Stimulated activated CD4-positive, alpha-beta T cell treated with anti-CD3 and anti-CD28 coated beads, Interleukin-1b, Interleukin-23, amount 100 ng/mL, for 4 hours (primary cell): ENCODE data around the gene IP6K3.

Experiments
- DNase-seq, 2 donors: peaks; one replicate each; pipeline ENCODE4 v3.0.0-alpha.2; 2020; ENCODE audit warnings: low read depth in 2 of 2

The IP6K3 gene

DNA sequence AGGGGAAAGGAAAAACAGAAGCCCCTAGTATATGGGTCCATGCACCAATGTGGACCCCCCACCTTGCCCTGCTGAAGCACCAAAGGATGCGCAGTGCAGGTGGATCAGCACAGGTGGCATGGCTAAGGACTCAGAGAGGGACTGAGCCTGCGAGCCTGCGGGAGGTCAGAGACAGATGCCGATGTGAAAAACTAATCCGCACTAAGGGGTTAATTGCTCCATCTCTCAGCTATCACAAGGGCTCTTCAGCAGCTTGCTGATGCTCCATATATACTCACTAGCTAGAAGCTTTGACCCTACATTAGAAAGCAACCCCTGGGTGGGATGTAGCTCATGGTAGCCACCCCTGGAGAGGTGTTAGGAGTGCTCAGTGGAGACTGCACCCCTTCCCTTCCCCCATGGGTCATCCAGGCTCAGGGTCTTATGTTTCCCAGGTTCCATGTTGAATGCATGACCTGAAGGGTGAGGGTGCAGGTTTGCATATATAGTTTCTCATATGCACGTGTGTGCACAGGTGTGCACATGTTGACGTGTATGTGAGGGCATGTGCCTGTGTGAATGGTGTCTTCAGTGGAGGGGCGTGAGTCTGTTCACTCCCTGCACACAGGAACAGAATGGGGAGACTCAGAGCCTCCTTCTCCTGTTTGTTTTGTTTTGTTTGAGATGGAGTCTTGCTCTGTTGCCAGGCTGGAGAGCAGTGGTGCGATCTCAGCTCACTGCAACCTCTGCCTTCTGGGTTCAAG is 13.4 kb upstream of the IP6K3 start:
- no peak for DNase-seq

DNA sequence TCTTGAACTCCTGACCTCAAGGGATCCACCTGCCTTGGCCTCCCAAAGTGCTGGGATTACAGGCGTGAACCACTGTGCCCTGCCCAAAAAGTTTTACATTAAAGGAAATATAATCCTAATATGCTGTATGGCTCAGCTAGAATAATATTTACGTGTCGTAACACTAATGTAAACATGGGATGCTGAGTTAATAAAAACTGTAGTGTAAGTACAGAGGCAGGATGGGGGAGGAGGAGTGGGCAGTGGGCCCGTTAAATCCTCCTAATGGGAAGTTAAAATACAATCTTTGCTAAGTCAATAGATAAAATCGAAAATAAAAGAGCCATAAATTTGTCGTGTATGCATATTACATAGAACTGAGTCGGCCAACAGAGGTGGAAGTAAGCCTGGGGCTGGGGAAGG is 12.1 kb upstream of the IP6K3 start:
- no peak for DNase-seq

DNA sequence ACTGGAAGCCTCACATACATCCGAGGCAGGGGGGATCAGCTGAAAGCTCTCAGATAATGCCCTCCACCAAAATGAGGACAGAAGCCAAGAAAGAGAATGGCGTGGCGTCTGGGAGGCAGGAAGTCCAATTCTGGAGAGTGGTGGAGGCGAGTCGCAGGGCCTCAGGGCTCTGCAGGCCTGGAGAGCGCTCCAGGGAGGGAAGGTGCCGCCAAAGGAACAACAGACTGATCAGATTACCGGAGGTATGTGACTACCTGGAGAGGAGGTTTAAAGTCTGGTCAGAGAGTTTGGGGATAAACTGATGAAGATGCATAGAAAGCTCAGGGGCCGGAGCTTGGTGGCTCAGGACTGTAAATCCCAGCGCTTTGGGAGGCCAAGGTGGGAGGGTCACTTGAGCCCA is 11.2 kb upstream of the IP6K3 start:
- DNase-seq: no peak

DNA sequence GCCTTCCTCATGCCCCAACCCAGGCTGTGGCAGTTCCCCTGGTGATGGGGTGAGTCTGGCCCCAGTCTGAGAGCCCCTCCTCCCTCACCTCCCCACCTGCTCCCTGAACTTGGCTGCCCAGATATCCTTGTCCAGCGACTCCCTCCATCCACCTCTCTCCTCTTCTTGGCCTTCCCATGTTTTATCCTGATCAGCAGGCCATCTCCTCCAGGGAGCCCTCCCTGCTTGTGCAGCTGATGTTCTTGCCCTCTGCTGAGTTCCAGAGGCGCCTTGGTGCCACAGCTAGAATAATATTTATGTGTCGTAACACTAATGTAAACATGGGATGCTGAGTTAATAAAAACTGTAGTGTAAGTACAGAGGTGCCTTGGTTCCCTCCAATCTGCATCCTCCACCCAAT is 10.4 kb upstream of the IP6K3 start:
- no peak for DNase-seq

DNA sequence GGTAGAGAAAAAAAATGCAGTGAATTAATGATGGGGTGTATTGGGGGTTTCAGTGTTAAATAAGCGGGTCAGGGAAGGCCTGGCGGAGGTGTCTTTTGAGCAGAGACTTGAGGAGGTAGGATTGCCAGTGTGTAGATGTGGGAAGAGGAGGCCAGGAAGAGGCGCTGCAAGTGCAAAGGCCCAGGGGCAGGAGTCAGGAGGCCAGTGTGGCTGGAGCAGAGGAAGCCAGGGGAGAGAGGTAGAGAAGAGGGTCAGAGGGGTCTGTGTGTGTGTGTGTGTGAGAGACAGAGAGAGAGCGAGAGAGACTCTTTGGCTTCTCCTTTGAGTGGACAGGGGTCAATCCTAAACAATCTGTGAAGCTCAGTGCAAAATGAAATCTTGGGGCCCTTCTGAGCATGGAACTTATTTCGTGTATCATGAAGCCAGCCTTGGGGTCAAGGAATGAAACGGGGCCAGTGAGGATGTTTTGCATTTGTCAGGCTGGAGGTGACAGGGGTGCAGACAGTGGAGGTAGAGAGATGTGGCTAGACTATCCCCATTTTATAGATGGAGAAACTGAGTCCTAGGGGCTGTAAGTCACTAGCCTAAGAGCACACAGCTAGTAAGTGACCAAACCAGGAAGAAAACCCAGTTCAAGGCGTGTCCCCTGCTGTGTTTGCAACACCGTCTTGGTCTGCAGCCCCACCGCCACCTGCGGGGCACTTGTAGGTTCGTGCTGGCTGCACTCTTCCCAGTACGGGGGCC is 9.7 kb upstream of the IP6K3 start:
- no peak for DNase-seq

DNA sequence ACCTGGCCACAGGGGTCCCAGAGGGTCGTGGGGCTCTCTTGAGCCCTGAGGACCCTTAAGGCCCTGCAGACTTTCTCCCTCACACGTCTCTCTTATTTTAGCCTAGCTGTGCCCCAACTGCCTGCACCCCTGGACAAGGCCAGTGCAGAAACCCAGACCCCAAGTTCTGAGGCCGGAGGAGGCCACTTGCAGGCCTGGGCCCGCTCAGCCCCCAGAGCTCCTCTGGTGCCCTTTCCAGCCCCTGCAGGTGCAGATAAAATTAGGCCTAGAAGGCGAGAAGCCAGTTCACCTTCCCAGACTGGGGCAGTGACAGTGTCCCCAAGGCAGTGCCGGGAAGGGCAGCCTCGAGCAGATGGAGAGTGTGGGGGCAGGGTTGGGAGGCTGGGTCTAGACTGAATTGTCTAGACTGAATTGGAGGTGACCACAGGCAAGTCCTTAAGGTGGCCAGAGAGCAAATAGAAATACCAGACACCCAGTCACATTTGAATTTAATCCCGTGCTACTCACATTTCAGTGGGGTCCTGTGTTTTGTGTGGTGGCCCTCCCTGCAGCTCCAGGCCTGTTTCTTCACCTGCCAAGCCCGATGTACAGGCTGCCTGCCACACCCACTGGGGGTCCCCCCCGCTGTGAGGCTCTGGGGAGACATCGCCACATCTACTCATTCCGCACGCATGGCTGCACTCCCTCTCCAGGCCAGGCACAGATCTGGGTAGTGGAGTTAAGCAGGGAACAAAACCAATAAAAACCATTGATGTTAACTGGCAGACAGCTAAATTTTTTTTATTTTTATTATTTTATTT is 8.6 kb upstream of the IP6K3 start:
- DNase-seq: no peak

DNA sequence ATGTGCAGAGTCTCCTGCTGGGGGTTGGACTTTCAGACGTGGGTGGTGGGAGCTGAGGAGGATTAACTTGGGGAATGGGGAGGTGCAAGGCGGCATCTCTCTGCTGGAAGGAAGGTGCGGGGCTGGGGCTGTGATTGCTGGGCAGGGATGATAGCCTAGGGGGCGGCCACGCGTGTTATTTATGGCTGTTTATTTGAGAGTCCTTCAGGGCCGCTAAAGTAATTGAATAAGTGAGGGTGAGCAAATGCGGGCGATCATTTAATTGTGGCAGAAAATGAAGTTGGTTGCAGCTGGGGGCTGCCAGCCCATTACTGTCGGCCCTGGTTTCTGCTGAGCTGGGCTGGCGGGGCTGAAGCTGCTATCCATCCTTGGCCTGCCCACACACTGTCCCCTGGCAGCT is 7.5 kb upstream of the IP6K3 start:
- no peak for DNase-seq

DNA sequence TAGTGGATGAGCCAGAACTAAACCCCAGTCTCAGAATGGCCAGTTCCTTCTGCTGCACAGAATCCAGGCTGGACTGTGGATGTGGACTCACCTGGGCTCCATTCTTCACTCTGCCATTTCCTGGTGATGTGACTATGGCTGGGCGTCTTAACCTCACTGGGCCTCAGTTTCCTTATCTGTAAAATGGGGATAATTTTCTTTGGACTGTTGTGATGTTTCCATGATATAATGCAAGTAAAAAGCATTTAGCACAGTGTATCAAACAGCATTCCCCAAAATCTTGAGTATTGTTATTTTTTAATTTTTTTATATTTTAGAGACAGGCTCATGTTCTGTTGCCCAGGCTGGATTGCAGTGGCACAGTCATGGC is 5.9 kb upstream of the IP6K3 start:
- DNase-seq: no peak

DNA sequence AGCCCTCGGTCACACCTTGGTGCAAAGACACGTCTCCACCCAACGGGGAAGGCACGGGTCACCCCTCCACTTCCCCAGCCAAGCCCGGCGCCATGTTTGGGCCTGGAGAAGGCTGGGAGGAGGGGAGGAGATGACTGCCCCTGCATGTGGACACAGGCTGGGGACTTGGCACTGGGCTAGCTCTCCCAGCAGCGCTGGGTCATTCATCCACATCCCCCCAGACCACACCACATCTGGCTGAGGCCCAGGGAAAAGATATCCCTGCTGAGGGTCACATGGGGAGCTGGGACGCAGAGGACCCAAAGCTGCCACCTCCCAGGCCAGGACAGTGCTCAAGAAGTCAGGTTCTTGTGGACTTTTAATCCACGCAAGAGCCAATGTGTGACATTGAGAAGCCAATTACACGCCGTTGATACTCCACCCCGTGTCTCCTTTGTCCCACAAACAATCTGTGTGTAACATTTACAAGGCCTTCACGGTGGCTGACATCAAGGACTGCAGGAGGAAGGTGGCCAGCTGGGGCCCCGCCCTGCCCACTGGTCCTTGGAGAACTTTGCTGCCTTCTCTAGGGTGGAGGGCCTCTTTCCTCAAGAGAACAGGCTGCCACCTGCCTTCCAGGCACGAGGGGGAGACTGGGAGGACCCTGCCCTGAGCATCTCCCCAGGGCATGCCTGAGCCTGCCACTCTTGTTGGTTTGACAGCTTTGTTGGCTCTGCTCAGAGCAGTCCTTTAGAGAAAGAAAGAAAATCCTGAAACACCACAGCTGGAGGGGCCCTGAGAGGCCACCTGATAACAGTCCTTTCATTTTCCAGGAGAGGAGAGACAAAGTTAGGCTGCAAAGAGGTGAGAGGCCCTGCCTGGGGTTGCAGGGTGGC is 5.3 kb upstream of the IP6K3 start:
- no peak for DNase-seq

DNA sequence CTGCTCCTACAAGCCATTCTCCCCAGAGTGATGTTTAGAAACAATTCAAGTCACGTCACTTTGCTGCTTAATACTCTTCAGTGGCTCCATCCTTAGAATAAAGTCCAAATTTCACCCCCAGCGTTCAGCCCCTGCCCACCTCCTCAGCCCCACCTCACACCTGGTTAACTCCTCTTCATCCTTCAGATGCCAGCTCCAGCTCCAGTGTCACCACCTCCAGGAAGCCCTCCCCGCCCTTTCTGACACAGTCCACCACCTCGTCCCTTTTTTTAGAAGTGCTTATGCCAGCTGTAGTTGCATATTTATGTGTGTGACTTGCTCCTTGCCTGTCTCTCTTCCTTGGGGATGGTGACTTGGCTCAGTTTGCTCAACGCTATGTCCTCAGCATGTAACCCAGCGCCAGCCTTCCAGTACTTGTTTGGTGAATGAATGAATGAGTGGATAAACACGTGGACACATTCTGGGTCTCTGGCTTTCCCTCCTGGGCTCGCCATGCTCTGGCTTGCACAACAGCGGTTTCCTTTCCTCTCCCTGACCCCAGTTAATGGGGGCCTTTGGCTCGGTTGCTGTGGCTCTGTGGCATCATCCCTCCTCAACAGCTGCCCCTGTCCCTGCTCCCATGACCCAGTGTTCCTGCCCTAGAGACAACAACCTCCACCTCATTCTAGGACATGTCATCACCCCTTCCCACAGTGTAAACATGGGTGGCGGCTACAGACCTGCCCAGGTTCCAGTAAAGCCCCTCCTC is 3.7 kb upstream of the IP6K3 start:
- DNase-seq: no peak

DNA sequence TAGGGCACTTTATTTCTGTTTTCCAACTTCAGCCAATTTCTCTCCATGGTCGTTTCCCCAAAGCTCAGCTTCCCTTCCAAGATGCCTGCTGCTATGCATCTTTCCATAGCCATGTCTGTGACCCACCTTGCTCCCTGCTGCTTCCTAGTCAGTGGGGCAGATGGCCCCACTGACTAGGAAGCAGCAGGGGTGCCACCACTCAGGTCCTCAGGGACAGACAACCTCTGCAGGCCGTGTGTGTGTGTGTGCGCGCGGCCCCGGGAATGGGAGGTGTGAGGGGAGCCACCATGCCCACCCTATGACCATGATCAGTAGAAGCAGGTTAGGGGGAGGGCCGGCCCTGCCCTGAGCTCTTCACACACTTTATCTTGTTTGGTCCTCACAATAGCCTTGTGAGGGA is 2.7 kb upstream of the IP6K3 start:
- DNase-seq: no peak

DNA sequence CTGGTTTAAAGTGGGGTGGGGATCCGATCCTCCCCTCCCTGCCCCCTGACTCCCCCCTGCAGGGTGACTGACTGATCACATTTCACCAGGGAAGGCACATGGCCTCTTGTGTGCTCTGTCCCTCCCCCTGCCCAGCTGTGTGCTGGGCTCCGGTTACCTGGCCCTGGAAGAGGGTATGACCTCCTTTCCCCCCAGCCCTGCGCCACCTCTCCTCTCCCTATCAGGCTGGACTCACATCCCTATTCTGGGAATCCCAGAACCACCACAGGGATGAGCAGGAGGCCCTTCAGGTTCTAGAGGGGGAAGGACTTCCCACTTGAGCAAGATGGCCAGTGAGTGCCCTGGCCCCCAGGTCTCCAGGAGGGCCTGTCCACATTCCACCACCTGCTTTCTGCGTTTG is 2.1 kb upstream of the IP6K3 start:
- DNase-seq: no peak

DNA sequence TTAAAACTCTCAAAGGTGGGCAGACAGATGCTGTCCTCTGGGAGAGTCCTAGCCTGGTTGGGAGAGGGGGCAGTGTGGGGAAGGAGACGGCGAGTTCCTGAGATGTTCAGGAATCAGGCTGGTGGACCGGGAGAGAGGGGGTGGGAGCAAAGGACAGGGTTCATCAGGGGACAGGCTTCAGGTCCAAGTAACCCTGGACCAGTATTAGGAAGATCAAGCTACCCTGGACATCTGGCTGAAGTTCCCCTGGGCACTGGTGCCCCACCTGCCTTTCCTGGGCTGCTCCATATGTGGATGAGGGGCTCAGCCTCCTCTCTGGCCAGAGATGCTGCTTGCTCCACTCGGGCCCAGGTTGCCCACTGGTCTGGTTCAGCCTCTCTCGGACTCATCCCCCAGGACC is 1.1 kb upstream of the IP6K3 start:
- DNase-seq: no peak

DNA sequence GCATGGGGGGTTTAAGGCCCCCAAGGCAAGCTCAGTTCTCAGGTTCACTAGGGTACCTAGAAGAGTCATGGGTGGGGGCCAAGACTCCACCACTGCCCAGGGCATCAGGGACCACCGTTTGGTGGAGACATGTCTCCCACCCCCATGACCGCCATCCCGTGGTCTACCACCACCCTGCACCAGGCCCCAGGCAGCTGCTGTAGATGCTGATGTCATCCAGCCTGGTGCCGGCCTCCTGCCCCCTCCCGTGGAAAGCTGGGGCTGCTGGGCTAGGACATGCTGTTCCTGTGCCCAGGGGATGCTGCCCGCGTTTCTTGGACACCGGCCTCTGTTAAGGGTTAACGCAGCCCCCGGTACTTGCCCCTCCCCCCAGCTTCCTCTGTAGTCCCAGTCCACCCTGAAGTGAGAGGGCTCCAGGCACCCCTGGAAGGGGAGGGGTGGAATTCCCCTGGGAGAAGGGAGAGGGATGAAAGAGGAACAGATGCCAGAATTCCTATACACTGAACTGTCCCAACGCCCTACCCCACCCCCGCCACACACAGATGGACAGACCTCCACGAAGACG is 587 bp downstream of the IP6K3 start:
- no peak for DNase-seq

DNA sequence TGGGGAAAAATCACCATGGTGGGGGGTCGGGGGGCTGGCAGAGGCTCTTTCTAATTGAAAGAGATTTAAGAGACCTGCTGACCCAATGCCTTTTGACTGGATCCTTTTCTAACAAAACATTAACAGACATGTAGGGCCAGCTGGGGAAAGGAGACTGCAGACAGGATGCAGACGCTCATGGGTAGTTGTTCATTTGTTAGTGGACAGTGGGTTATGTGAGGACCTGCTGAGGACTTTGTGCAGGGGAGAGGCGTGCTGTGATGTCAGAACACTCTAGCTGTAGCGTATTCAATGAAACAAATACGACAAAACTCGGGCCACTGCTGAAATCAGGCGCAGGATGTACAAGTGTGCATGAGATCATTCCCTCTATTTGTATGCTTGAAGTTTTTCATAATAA is 1.2 kb downstream of the IP6K3 start:
- DNase-seq: no peak

DNA sequence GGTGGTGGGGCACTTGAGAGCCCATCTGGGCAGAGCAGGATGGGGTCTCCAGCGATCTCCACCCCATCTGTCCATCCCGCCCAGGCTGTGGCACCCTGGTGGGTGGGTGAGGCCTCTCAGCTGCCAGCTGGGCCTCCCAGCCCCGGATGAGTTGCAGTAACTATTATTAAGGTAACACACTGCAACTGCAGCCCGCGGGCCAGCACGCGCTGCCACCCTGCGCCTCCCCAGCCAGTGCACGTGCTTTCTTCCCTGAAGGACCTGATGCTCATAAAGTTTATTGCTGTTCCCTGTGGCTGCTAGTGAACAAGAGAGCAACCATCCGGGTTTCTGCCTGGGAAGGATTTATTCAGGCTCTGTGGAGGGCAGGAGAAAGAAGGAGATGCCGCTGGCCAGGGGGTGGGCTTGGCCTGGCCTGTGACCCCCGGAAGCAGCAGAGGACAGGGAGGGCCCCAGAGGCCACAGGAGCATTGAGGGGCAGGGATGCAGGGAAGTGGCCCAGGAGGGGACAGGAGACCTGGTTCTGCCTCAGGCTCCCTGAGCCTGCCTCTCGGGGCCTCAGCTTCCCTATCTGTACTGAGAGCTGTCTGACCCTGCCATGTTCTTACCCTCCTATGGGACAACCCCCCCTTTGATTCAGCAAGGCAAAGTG is 1.7 kb downstream of the IP6K3 start:
- DNase-seq: no peak

DNA sequence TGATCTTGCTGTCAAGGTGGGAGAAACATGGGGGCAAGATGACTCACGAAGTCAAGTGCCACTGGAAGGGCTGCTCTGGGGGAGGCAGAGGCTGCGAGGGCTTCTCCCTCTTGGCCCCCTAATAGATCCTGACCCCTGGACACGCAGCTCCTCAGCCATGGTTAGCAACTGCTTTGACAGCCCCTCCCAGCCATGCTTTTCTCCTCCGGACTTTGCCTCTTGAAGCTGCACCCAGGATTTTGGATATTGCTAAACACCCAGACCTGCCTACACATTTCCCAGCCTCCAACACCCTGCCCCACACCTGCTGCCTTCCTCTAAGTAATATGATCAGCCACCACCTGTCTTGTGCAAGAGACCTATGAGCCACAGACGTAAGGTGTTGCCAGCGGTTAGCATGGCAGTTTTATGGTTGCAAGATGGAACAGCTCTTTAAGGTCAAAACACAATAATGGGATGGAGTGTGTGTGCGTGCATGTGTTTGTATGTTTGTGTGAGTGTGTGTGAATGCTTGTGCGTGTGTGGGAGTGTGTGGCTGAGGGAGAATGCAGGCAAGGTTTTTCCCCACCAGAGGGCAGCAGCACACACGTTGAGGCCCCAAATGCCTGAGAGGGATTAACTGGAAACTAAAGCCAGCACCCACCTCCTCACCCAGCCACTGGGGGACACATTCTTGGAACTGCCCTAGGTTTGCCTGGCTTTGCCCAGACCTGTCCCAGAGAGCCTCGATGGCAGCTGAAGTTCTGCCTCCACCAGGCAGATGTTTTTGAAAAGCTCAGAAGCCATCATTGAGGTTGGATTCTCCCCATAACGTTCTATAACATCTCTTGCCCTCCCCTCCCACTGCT is 2.5 kb downstream of the IP6K3 start:
- DNase-seq: peak; percentile 66 to 69

DNA sequence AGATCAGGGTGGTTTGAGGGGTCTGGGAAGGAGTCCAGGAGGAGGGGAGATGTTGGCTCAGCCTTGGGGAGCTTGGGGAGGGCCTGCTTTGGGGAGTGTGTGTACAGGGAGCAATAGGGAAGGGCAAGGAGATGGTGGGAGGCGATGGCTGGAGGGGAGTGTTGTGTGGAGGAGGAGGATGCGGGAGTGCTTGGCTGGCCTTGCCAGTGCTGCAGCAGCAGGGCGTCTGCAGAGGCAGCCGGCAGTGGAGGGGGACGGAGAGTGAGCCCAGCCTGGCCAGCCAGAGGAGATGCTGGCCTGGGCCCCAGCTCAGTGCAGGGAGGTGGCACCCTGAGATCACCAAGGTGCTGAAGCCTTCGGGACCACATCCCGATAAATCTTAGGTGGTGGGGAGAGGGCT is 3.9 kb downstream of the IP6K3 start:
- DNase-seq: no peak

DNA sequence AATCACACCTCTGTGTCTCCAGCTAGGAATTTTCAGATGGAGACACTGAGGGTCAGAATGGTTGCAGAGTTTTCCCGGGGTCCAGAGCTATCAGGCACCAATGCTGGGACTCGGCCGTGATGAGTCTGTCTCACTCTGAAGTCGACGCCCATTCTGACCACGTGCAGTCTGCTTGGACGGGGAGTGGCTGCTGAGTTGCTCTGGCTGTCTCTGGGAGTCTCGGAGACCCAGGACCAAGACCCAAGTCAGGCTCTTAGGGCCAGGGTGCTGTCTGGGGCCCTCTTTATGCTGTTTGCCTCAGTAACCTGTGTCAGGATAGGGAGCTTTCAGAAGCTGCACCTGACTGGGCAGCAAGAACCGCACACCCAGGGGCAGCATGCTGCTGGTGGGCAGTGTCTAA is 4.6 kb downstream of the IP6K3 start:
- no peak for DNase-seq
